ENCODE data around the gene IQCN. TPM values are rescaled to one million over a fixed set of nuclear protein-coding genes. Genes with fewer than 3 reads are reported as not detected.

The IQCN gene
- total RNA-seq, 1 donor from 2014 or later = 17.8 TPM

DNA sequence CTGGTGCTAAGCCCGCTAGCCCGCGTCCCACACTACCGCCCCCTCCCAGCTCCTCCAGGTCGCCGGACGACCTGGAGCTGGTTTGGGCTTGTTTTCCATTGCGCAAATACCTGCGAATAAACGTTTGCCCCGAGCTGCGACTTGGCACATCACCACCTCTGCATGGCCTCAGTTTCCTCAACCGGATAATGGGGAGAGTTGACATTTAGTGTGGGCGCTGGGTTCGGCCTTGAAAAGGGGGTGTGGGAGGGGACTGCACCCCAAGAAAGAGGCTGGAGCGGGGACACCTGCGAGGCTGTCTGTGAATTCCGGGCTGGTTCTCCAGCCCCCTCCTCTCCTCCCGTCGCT lies 18.2 kb upstream of the IQCN start:
- DNase-seq = no peak
- H3K36me3 Mint-ChIP-seq (ENCODE audit: low read depth) = peaks cover 2% of the 10 kb centered on the region
- intact Hi-C loops (cut with micrococcal nuclease) = loop anchor here (2.0 kb wide), 1 partner anchor 268 kb away; no protein-coding TSS in a partner anchor
- peak overlapping the region; percentile 95 for H3K4me3 Mint-ChIP-seq
- CTCF ChIA-PET = interaction anchor here (0.9 to 3.8 kb wide), 4 partner anchors 12 to 34 kb away, joined by 3 to 60 read pairs (median 10); partner anchors contain the start of genes JUND and LSM4
- no peak for ATAC-seq (ENCODE audit: low read depth)
- H3K4me1 Mint-ChIP-seq = peaks cover 60% of the 10 kb centered on the region
- POLR2A ChIA-PET = interaction anchor here (0.5 to 9.5 kb wide), 20 partner anchors 10 to 1705 kb away, joined by 3 to 926 read pairs (median 6); partner anchors contain the start of genes IQCN, JUND, LSM4 and RAB3A
- peak overlapping the region; percentile 96 for H3K27ac Mint-ChIP-seq
- no peaks in the 10 kb centered on the region for H3K27me3 Mint-ChIP-seq
- no peaks in the 10 kb centered on the region for H3K9me3 Mint-ChIP-seq
- TF ChIP-seq, protein P1, sequence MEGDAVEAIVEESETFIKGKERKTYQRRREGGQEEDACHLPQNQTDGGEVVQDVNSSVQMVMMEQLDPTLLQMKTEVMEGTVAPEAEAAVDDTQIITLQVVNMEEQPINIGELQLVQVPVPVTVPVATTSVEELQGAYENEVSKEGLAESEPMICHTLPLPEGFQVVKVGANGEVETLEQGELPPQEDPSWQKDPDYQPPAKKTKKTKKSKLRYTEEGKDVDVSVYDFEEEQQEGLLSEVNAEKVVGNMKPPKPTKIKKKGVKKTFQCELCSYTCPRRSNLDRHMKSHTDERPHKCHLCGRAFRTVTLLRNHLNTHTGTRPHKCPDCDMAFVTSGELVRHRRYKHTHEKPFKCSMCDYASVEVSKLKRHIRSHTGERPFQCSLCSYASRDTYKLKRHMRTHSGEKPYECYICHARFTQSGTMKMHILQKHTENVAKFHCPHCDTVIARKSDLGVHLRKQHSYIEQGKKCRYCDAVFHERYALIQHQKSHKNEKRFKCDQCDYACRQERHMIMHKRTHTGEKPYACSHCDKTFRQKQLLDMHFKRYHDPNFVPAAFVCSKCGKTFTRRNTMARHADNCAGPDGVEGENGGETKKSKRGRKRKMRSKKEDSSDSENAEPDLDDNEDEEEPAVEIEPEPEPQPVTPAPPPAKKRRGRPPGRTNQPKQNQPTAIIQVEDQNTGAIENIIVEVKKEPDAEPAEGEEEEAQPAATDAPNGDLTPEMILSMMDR (IDR thresholded peaks at IDR 0.05) = no peak

DNA sequence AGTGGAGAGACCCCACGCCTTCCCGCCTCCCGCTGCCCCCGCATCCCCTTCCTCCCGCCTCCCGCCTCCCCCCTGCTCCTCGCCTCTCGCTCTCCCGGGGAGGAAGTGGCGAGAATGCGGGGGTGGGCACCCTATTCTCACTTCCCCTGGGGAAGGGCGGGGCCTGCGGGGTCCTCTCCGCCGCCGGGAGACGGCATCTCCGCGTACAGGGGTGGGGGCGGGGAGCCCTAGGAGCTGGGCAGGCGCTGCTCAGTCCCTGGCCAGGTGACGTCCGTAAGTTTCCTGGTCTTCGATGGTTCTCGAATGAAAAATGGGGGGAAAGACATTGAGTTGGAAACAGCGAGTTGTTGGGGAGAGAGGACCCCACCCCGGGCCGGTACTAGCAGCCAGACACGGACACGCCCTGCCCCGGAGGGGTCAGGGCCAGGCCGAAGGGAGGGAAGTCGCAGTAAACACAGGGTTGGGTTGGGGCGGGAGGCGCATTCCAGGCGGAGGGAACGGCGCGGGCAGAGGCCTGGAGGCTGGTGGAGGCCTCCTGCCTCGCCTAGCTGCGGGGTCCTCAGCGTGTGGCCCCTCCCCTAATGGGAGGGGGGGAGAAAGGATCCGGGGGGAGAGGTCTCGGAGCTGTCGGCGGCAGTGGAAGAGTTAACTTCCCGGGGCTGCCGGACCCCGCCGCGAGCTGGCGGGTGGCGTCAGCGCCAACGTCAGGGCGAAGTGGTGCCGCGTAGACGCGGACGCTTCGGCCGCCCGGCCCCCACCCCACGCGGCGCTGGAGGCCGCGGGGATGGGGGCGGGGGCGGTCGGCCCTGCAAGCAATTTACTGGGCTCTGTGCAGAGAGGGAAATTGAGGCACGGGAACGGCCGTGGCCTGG lies 17.6 kb upstream of the IQCN start:
- Mint-ChIP-seq H3K27me3 (no peaks in the 10 kb centered on the region), H3K36me3 (ENCODE audit: low read depth) (peaks cover 2% of the 10 kb centered on the region), H3K4me3 (peak overlapping the region; percentile 95), H3K4me1 (peaks cover 60% of the 10 kb centered on the region), H3K9me3 (no peaks in the 10 kb centered on the region), H3K27ac (peak overlapping the region; percentile 96)
- POLR2A ChIA-PET = interaction anchor here (0.6 to 9.5 kb wide), 15 partner anchors 11 to 445 kb away, joined by 3 to 926 read pairs (median 6); partner anchors contain the start of genes IQCN, JUND, LSM4 and RAB3A
- DNase-seq (peak; percentile 88), ATAC-seq (ENCODE audit: low read depth) (peak; percentile 59)
- TF ChIP-seq, protein P1 (IDR thresholded peaks at IDR 0.05) = no peak
- intact Hi-C loops (cut with micrococcal nuclease) = loop anchor here (2.0 kb wide), 1 partner anchor 267 kb away; no protein-coding TSS in a partner anchor
- CTCF ChIA-PET = interaction anchor here (1.7 to 3.8 kb wide), 3 partner anchors 12 to 34 kb away, joined by 5 to 60 read pairs (median 16); partner anchors contain the start of gene JUND

DNA sequence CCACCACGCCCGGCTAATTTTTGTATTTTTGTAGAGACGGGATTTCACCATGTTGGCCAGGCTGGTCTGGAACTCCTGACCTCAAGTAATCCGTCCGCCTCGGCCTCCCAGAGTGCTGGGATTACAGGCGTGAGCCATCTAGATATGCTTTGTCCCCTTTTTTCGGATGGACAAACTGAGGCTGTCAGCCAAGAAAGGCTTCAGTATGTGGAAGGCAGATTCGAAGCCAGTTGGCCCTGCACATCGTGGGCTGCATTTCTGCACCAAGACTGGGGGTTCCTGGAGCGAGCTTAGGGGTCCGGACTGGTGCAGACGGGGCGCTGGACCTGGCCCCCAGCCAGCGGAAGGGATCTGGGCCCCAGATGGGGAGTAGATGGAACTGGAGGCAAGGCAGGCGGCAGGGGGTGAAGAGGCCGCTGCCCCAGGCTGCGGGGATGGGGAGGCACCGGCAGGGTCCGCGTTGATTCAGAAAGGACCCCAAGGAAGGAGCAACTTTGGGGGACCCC lies 16.8 kb upstream of the IQCN start:
- Mint-ChIP-seq H3K36me3 (ENCODE audit: low read depth) (peaks cover 2% of the 10 kb centered on the region), H3K27me3 (no peaks in the 10 kb centered on the region), H3K9me3 (no peaks in the 10 kb centered on the region), H3K4me1 (peaks cover 63% of the 10 kb centered on the region), H3K4me3 (peak overlapping the region; percentile 95), H3K27ac (peak overlapping the region; percentile 96)
- ChIA-PET CTCF (interaction anchor here (0.6 to 3.8 kb wide), 6 partner anchors 11 to 283 kb away, joined by 3 to 60 read pairs (median 10); partner anchors contain the start of genes ARRDC2, JUND and LSM4), POLR2A (interaction anchor here (0.6 to 9.5 kb wide), 10 partner anchors 12 to 764 kb away, joined by 3 to 926 read pairs (median 34); partner anchors contain the start of genes IQCN, JUND and LSM4)
- ATAC-seq (ENCODE audit: low read depth) (no peak), DNase-seq (no peak)
- intact Hi-C loops (cut with micrococcal nuclease) = no loop called here
- TF ChIP-seq, protein P1 (IDR thresholded peaks at IDR 0.05) = no peak

- intact Hi-C loops (cut with micrococcal nuclease) = loop anchor here (1.0 kb wide), 3 partner anchors 9 to 33 kb away; partner anchors contain the start of genes JUND and LSM4
Observed at GRCh38 chr19:18290302-18291018, 16.2 kb upstream of the IQCN start.

More at GRCh38 chr19:18290302-18291018, 16.2 kb upstream of the IQCN start:
- Mint-ChIP-seq H3K27me3 (no peaks in the 10 kb centered on the region), H3K27ac (peak overlapping the region; percentile 96), H3K36me3 (ENCODE audit: low read depth) (peaks cover 2% of the 10 kb centered on the region), H3K4me1 (peaks cover 66% of the 10 kb centered on the region), H3K4me3 (peak overlapping the region; percentile 95), H3K9me3 (no peaks in the 10 kb centered on the region)
- DNase-seq (peak; percentile 83), ATAC-seq (ENCODE audit: low read depth) (peak; percentile 57)
- ChIA-PET CTCF (interaction anchor here (0.6 to 2.6 kb wide), 5 partner anchors 10 to 282 kb away, joined by 3 to 30 read pairs (median 3); partner anchors contain the start of genes ARRDC2, JUND and LSM4), POLR2A (interaction anchor here (0.6 to 9.5 kb wide), 14 partner anchors 12 to 764 kb away, joined by 3 to 926 read pairs (median 4); partner anchors contain the start of genes IQCN, JUND, LSM4 and MPV17L2)
- TF ChIP-seq, protein P1 (IDR thresholded peaks at IDR 0.05) = no peak
